Lower leg skin (tissue), 3 donors: Measurements from ENCODE around the gene CNTNAP5.

ENCODE experiments used
- POLR2A ChIP-seq, 2 donors: fragments of 450-650 bp; IDR thresholded peaks; one replicate each; pipeline ENCODE4 v1.6.1; 2016 to 2017; ENCODE audit warnings: antibody characterized with exemption in 2 of 2, mild to moderate bottlenecking in 1 of 2, moderate library complexity in 1 of 2
- TF ChIP-seq, protein P1 (sequence below), 3 donors: fragments of 450-650 bp; IDR thresholded peaks; one replicate each; pipeline ENCODE4 v1.5.1; 2016; ENCODE audit warnings: antibody characterized with exemption in 3 of 3, mild to moderate bottlenecking in 3 of 3, moderate library complexity in 2 of 3

DNA sequence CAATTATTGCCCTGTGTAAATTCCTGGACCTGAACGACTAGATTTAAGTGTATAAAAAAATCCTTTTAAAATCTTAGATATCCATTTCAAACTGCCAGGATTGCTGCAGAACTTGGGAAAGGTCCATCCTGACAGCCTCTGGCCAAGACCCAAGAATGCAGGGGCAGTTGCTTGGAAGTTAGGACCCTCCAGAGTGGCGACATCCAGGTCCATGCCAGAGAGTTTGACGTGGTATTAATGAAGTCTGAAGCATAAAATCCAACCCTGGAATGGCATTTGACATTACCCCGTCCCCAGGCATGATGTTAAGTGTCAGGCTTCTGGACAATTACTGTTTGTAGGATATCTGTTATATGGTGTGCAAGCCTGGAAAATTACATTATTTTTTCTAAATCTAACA, 810.2 kb downstream of the CNTNAP5 start:
- no peak for TF ChIP-seq POLR2A (IDR thresholded peaks at IDR 0.05)
- TF ChIP-seq, protein P1, sequence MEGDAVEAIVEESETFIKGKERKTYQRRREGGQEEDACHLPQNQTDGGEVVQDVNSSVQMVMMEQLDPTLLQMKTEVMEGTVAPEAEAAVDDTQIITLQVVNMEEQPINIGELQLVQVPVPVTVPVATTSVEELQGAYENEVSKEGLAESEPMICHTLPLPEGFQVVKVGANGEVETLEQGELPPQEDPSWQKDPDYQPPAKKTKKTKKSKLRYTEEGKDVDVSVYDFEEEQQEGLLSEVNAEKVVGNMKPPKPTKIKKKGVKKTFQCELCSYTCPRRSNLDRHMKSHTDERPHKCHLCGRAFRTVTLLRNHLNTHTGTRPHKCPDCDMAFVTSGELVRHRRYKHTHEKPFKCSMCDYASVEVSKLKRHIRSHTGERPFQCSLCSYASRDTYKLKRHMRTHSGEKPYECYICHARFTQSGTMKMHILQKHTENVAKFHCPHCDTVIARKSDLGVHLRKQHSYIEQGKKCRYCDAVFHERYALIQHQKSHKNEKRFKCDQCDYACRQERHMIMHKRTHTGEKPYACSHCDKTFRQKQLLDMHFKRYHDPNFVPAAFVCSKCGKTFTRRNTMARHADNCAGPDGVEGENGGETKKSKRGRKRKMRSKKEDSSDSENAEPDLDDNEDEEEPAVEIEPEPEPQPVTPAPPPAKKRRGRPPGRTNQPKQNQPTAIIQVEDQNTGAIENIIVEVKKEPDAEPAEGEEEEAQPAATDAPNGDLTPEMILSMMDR (IDR thresholded peaks at IDR 0.05) = no peak
